ENCODE results near the gene MPHOSPH10. TPM values are rescaled to one million over a fixed set of nuclear protein-coding genes. Genes with fewer than 3 reads are reported as not detected.
"Not testable (repeated sequence)": the region's sequence is repeated elsewhere in the genome, so short reads cannot be mapped to it uniquely, and the experiment has no call there.

The MPHOSPH10 gene
- total and polyA plus RNA-seq, 8 donors, result 16.2 to 30.6 (median 23.0) TPM

GRCh38 chr2:71129902-71130151 is 607 bp upstream of the MPHOSPH10 start:
- intact Hi-C loops (cut with DNase I; ENCODE audit: low total_unique reads), result no loop called here
- peak overlapping the region; percentile 73 to 83 (median 81) for H3K4me3 ChIP-seq
- no peak for TF ChIP-seq CTCF (IDR thresholded peaks at IDR 0.05)
- no peak for TF ChIP-seq POLR2AphosphoS5 (IDR thresholded peaks at IDR 0.05)
- TF ChIP-seq POLR2A (IDR thresholded peaks at IDR 0.05), result peak in 1 of 4 donors; percentile 46

GRCh38 chr2:71130905-71131244 is 441 bp downstream of the MPHOSPH10 start:
- Histone ChIP-seq H3K4me1 (peaks cover 22 to 55% (median 39%) of the 10 kb centered on the region in 4 donors), H3K27ac (peak overlapping the region; percentile 81 to 96 (median 94)), H3K36me3 (peaks cover 15 to 31% (median 29%) of the 10 kb centered on the region in 4 donors), H3K4me3 (peak overlapping the region; percentile 73 to 83 (median 81)), H3K27me3 (no peaks in the 10 kb centered on the region), H3K9me3 (no peaks in the 10 kb centered on the region)
- TF ChIP-seq POLR2A (IDR thresholded peaks at IDR 0.05), result no peak
- no peak for TF ChIP-seq EP300 (IDR thresholded peaks at IDR 0.05)
- TF ChIP-seq CTCF (IDR thresholded peaks at IDR 0.05), result no peak
- TF ChIP-seq POLR2AphosphoS5 (IDR thresholded peaks at IDR 0.05), result no peak
- WGBS, 5 donors, result 0 to 1% (median 0%) methylated on average over 4 of the region's 4 CpGs
- peak in 1 of 2 donors; percentile 42 for DNase-seq
- intact Hi-C loops (cut with DNase I; ENCODE audit: low total_unique reads), result no loop called here

More at GRCh38 chr2:71129902-71130151, 607 bp upstream of the MPHOSPH10 start:
- H3K4me1 ChIP-seq, result peaks cover 22 to 57% (median 40%) of the 10 kb centered on the region in 4 donors
- no peaks in the 10 kb centered on the region for H3K9me3 ChIP-seq
- 0 to 1% (median 0%) methylated on average over 15 to 17 of the region's 17 CpGs for WGBS, 5 donors
- H3K27me3 ChIP-seq, result no peaks in the 10 kb centered on the region
- no peak for DNase-seq
- peaks cover 6 to 20% (median 19%) of the 10 kb centered on the region in 4 donors for H3K36me3 ChIP-seq
- H3K27ac ChIP-seq, result peak overlapping the region; percentile 81 to 96 (median 94)

GRCh38 chr2:71131387-71132166 is 1.1 kb downstream of the MPHOSPH10 start:
- WGBS, 5 donors, result 31 to 53% (median 43%) methylated on average over 7 of the region's 7 CpGs
- H3K36me3 ChIP-seq, result peaks cover 20 to 38% (median 36%) of the 10 kb centered on the region in 4 donors
- peak overlapping the region; percentile 73 to 83 (median 81) for H3K4me3 ChIP-seq
- DNase-seq; intact Hi-C loops (cut with DNase I; ENCODE audit: low total_unique reads); H3K9me3 ChIP-seq; H3K27me3 ChIP-seq: not testable (repeated sequence)
- peak overlapping the region in 4 of 5 donors; percentile 89 to 96 (median 94) for H3K27ac ChIP-seq
- H3K4me1 ChIP-seq, result peaks cover 22 to 54% (median 38%) of the 10 kb centered on the region in 4 donors

- no peak overlapping the region for H3K27ac ChIP-seq
- peaks cover 33 to 58% (median 56%) of the 10 kb centered on the region in 4 donors for H3K36me3 ChIP-seq
- DNase-seq, result no peak
- H3K27me3 ChIP-seq, result no peaks in the 10 kb centered on the region
- intact Hi-C loops (cut with DNase I; ENCODE audit: low total_unique reads), result no loop called here
- H3K9me3 ChIP-seq, result no peaks in the 10 kb centered on the region
- no peak overlapping the region for H3K4me3 ChIP-seq
- TF ChIP-seq POLR2AphosphoS5 (IDR thresholded peaks at IDR 0.05), result no peak
- TF ChIP-seq CTCF (IDR thresholded peaks at IDR 0.05), result no peak
- TF ChIP-seq POLR2A (IDR thresholded peaks at IDR 0.05), result no peak
- TF ChIP-seq EP300 (IDR thresholded peaks at IDR 0.05), result no peak
- peaks cover 15 to 34% (median 25%) of the 10 kb centered on the region in 4 donors for H3K4me1 ChIP-seq
Observed at GRCh38 chr2:71133603-71134002, 3.2 kb downstream of the MPHOSPH10 start.

- Histone ChIP-seq H3K4me3 (no peak overlapping the region), H3K27me3 (no peaks in the 10 kb centered on the region), H3K9me3 (no peaks in the 10 kb centered on the region), H3K27ac (no peak overlapping the region), H3K36me3 (peaks cover 51 to 84% (median 82%) of the 10 kb centered on the region in 4 donors), H3K4me1 (peaks cover 13 to 22% (median 17%) of the 10 kb centered on the region in 4 donors)
- no peak for DNase-seq
- intact Hi-C loops (cut with DNase I; ENCODE audit: low total_unique reads), result no loop called here
- TF ChIP-seq POLR2AphosphoS5 (IDR thresholded peaks at IDR 0.05), result no peak
- no peak for TF ChIP-seq CTCF (IDR thresholded peaks at IDR 0.05)
- no peak for TF ChIP-seq POLR2A (IDR thresholded peaks at IDR 0.05)
- WGBS, 5 donors, result 62 to 95% (median 94%) methylated on average over 3 of the region's 3 CpGs
Observed at GRCh38 chr2:71136174-71136573, 5.7 kb downstream of the MPHOSPH10 start.
